SU-DHL-6 (cell line): ENCODE measurements around the gene STK11.

ENCODE experiments used
- H2AFZ ChIP-seq: fragments of 200-600 bp; sonication (generic); 2 replicates; pipeline ENCODE4 v1.6.1; 2014; ENCODE audit warnings: low read depth, mild to moderate bottlenecking, moderate library complexity, mixed read lengths, antibody characterized with exemption, low read length; ENCODE audit not compliant: severe bottlenecking
- H3F3A ChIP-seq: fragments of 200-600 bp; shearing (Covaris generic); 2 replicates; pipeline ENCODE4 v1.6.0; 2016; ENCODE audit warnings: antibody characterized with exemption, mild to moderate bottlenecking; ENCODE audit not compliant: insufficient read depth
- H3K27ac ChIP-seq: fragments of 200-600 bp; sonication (generic); 2 replicates; pipeline ENCODE4 v1.5.1; 2016; ENCODE audit warnings: low read depth, mild to moderate bottlenecking, low read length, moderate library complexity, mixed read lengths
- H3K27me3 ChIP-seq: fragments of 200-600 bp; sonication (generic), shearing (Covaris generic); 2 replicates; pipeline ENCODE4 v1.6.0; 2014; ENCODE audit warnings: mild to moderate bottlenecking, low read length
- H3K36me3 ChIP-seq: fragments of 200-600 bp; sonication (generic); 2 replicates; pipeline ENCODE4 v1.6.1; 2014; ENCODE audit warnings: mild to moderate bottlenecking, low read length, mixed read lengths
- H3K4me2 ChIP-seq: fragments of 300-600, 200-600 bp; shearing (Covaris generic), sonication (generic); 2 replicates; pipeline ENCODE4 v1.6.0; 2014; ENCODE audit warnings: low read length, low read depth, mild to moderate bottlenecking; ENCODE audit not compliant: poor library complexity, severe bottlenecking
- H3K4me3 ChIP-seq: fragments of 200-600 bp; sonication (generic); 2 replicates; pipeline ENCODE4 v1.5.1; 2014; ENCODE audit warnings: antibody characterized with exemption, low read length, mild to moderate bottlenecking, mixed read lengths; ENCODE audit not compliant: insufficient read depth, poor library complexity, severe bottlenecking
- H3K79me2 ChIP-seq: fragments of 200-600 bp; sonication (generic); 2 replicates; pipeline ENCODE4 v1.6.1; 2014; ENCODE audit warnings: mild to moderate bottlenecking, low read length, moderate library complexity; ENCODE audit not compliant: insufficient read depth
- H3K9ac ChIP-seq: fragments of 200-600 bp; sonication (generic); 2 replicates; pipeline ENCODE4 v1.7.0; 2014; ENCODE audit warnings: mild to moderate bottlenecking, low read length
- H3K9me2 ChIP-seq: fragments of 200-600 bp; sonication (generic); replicated peaks from 2 replicates; pipeline ENCODE4 v1.6.1; 2014; ENCODE audit warnings: low read length; ENCODE audit not compliant: insufficient read depth
- H3K9me3 ChIP-seq: fragments of 200-600 bp; sonication (generic); 2 replicates; pipeline ENCODE4 v1.6.1; 2014; ENCODE audit warnings: low read length, mixed read lengths; ENCODE audit not compliant: insufficient read depth
- H4K20me1 ChIP-seq: fragments of 200-600 bp; sonication (generic); 2 replicates; pipeline ENCODE4 v1.6.1; 2014; ENCODE audit warnings: low read depth, mild to moderate bottlenecking, antibody characterized with exemption, low read length, moderate library complexity, mixed read lengths
- CTCF ChIP-seq: fragments of 200-600 bp; sonication (generic); IDR thresholded peaks from one replicate; pipeline ENCODE4 v1.5.1; 2017; ENCODE audit warnings: antibody characterized with exemption, mild to moderate bottlenecking, low read length, moderate library complexity; ENCODE audit not compliant: insufficient read depth, poor library complexity, severe bottlenecking
- EZH2phosphoT487 ChIP-seq: fragments of 200-600 bp; sonication (generic), shearing (Covaris generic); conservative IDR thresholded peaks from 2 replicates; pipeline ENCODE4 v1.6.1; 2018; ENCODE audit warnings: mild to moderate bottlenecking, antibody characterized with exemption, low read length, moderate library complexity, mixed read lengths

STK11 gene

DNA sequence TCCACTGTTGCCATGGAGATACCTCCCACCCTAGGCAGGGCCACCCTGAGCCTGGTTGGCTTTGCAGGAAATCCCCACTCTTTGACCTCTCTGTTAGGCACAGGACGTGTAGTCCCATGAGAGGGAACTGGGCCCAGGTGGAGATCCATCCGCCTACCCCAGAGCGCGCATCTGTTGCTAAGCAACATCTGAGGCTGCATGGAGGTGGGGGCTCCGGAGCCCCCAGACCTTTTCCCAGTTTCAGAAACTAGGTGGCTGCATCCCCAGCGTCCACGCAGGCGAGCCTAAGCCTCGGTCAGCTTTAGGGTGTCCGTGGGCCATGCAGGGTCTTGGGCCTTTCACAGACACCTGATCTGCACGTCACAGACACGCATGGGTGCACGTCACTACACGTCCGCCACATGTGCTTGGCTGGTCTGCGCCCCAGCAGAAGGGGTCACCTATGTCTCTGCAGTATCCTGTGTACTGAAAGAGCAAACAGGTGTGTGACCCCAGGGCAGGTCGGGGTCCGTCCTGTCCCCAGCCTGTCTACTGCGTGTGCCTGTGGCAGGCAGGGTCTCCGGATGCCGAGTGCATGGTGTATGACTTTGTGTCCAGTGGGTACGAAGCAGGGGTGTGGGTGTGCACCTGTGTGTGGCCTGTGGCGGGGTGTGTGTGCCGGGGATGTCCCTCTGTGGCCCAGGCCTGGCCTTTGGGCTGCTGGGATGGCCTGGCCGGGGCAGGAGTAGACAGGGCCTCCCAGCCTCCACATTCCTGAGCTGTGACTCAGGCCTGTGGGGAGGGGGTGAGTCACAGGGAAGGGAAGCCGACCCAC, 59.4 kb downstream of the STK11 start:
- Histone ChIP-seq H2AFZ (no peak overlapping the region), H3K79me2 (peaks cover 5% of the 10 kb centered on the region), H3K27ac (peak overlapping the region; percentile 86), H3K27me3 (no peaks in the 10 kb centered on the region), H3F3A (peaks cover 49% of the 10 kb centered on the region), H3K9ac (peak overlapping the region; percentile 6; the same call in 1 of the 2 replicates), H3K4me2 (peak overlapping the region; percentile 30), H3K4me3 (no peak overlapping the region), H3K36me3 (no peaks in the 10 kb centered on the region), H3K9me2 (no peaks in the 10 kb centered on the region), H4K20me1 (no peaks in the 10 kb centered on the region; the same call in 1 of the 2 replicates), H3K9me3 (no peaks in the 10 kb centered on the region)
- no peak for TF ChIP-seq CTCF
- no peak for TF ChIP-seq EZH2phosphoT487

GRCh38 chr19:1265615-1266128, 60.1 kb downstream of the STK11 start:
- peak overlapping the region; percentile 86 for H3K27ac ChIP-seq
- no peaks in the 10 kb centered on the region for H3K9me3 ChIP-seq
- TF ChIP-seq CTCF: no peak
- no peak for TF ChIP-seq EZH2phosphoT487

DNA sequence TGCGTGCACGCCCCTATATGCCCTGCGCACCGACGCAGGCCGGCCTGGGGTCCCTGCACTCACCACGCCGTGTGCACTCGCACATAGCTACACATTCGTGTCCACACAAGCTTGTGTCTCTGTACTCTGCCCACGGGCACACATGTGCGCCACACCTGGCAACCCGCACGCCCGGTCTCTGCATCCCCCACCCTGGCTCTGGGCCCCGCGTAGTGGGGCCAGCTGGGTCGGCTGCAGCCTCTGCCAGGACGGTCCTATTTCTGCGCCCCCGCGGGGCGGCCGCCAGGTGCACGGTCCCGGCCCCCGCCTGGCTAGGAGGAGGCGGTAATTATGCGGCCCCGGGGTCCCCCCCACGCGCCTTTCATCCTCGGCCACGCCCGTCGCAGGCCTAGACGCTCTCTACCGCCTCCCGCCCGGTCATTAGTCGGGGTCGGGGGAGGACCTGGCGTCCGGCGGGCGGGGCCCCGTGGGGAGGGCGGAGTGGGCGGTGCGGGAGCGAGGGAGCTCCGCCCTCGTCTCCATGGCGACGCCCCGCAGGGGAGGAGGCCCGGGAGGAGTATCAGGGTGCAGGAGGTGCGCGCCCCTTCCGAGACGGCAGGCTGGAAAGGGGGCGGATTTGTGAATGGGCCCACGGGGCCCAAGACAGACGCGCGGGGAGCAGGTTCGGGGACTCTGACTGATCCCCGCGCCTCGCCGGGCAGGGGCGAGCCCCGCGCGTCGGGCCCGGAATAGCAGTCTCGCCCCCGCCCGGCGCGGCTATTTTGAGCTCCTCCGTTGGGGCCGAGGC, 60.7 kb downstream of the STK11 start:
- Histone ChIP-seq H3K4me2 (peak overlapping the region; percentile 62), H3K27me3 (no peaks in the 10 kb centered on the region), H3K9me3 (no peaks in the 10 kb centered on the region), H3K79me2 (peaks cover 18% of the 10 kb centered on the region), H3F3A (peaks cover 55% of the 10 kb centered on the region), H3K4me3 (peak overlapping the region; percentile 41), H3K9ac (peak overlapping the region; percentile 46; the same call in 1 of the 2 replicates), H2AFZ (no peak overlapping the region), H3K27ac (peak overlapping the region; percentile 86), H4K20me1 (no peaks in the 10 kb centered on the region; the same call in 1 of the 2 replicates), H3K36me3 (no peaks in the 10 kb centered on the region; the same call in 1 of the 2 replicates), H3K9me2 (no peaks in the 10 kb centered on the region)
- no peak for TF ChIP-seq EZH2phosphoT487
- no peak for TF ChIP-seq CTCF

More at GRCh38 chr19:1265615-1266128, 60.1 kb downstream of the STK11 start:
- H3K9me2 ChIP-seq: no peaks in the 10 kb centered on the region
- peaks cover 49% of the 10 kb centered on the region for H3F3A ChIP-seq
- H3K36me3 ChIP-seq: no peaks in the 10 kb centered on the region
- peak overlapping the region; percentile 62 for H3K4me2 ChIP-seq
- no peaks in the 10 kb centered on the region; the same call in 1 of the 2 replicates for H4K20me1 ChIP-seq
- peak overlapping the region; percentile 26; the same call in 1 of the 2 replicates for H3K9ac ChIP-seq
- no peak overlapping the region for H3K4me3 ChIP-seq
- no peaks in the 10 kb centered on the region for H3K27me3 ChIP-seq
- H3K79me2 ChIP-seq: peaks cover 12% of the 10 kb centered on the region
- H2AFZ ChIP-seq: no peak overlapping the region
